OCI-LY3 (cell line): ENCODE measurements around the gene SOX12.
"Not testable (repeated sequence)": the region's sequence is repeated elsewhere in the genome, so short reads cannot be mapped to it uniquely, and the experiment has no call there.

Experiments used
- H2AFZ ChIP-seq: fragments of 200-600, 300-600 bp; shearing (Covaris generic); 2 replicates; pipeline ENCODE4 v1.6.0; 2014; ENCODE audit warnings: antibody characterized with exemption, low read depth, low read length
- H3K27ac ChIP-seq: fragments of 200-600, 300-600 bp; sonication (generic); 2 replicates; pipeline ENCODE4 v1.5.1; 2014; ENCODE audit warnings: mild to moderate bottlenecking, low read length, moderate library complexity, mixed read lengths
- H3K27me3 ChIP-seq: fragments of 200-600, 300-600 bp; sonication (generic); 2 replicates; pipeline ENCODE4 v1.6.1; 2014; ENCODE audit warnings: low read depth, low read length, mixed read lengths
- H3K36me3 ChIP-seq: fragments of 200-600, 300-600 bp; sonication (generic); replicated peaks from 2 replicates; pipeline ENCODE3; 2014; ENCODE audit warnings: low read depth, low read length, mixed read lengths
- H3K4me1 ChIP-seq: fragments of 300-600, 200-600 bp; sonication (generic); 2 replicates; pipeline ENCODE4 v1.6.1; 2014; ENCODE audit warnings: low read length, mixed read lengths
- H3K4me2 ChIP-seq: fragments of 200-600, 300-600 bp; sonication (generic); 2 replicates; pipeline ENCODE4 v1.6.1; 2014; ENCODE audit warnings: low read length, mixed read lengths
- H3K4me3 ChIP-seq: fragments of 300-600, 200-600 bp; sonication (generic); 2 replicates; pipeline ENCODE4 v1.5.1; 2014; ENCODE audit warnings: antibody characterized with exemption, mild to moderate bottlenecking, low read length, moderate library complexity
- H3K79me2 ChIP-seq: fragments of 300-600, 200-600 bp; shearing (Covaris generic); 2 replicates; pipeline ENCODE4 v1.6.1; 2014; ENCODE audit warnings: mild to moderate bottlenecking, low read length, mixed read lengths
- H3K9ac ChIP-seq: fragments of 300-600, 200-600 bp; shearing (Covaris generic); 2 replicates; pipeline ENCODE4 v1.6.0; 2014; ENCODE audit warnings: mild to moderate bottlenecking, low read length, moderate library complexity
- H3K9me3 ChIP-seq: fragments of 200-600, 300-600 bp; shearing (Covaris generic); 2 replicates; pipeline ENCODE4 v1.6.1; 2014; ENCODE audit warnings: low read length, mixed read lengths; ENCODE audit not compliant: insufficient read depth
- H4K20me1 ChIP-seq: fragments of 200-600, 300-600 bp; sonication (generic); 2 replicates; pipeline ENCODE4 v1.6.1; 2016; ENCODE audit warnings: low read length, mixed read lengths; ENCODE audit not compliant: insufficient read depth
- CTCF ChIP-seq: fragments of 200-600, 300-600 bp; sonication (generic); IDR thresholded peaks from 2 replicates; pipeline ENCODE4 v1.5.1; 2014; ENCODE audit warnings: antibody characterized with exemption, low read length, low read depth
- EZH2phosphoT487 ChIP-seq: fragments of 200-600 bp; shearing (Covaris generic); IDR thresholded peaks from 2 replicates; pipeline ENCODE4 v1.6.1; 2018; ENCODE audit warnings: antibody characterized with exemption, mixed run types, low read depth

SOX12 gene

DNA sequence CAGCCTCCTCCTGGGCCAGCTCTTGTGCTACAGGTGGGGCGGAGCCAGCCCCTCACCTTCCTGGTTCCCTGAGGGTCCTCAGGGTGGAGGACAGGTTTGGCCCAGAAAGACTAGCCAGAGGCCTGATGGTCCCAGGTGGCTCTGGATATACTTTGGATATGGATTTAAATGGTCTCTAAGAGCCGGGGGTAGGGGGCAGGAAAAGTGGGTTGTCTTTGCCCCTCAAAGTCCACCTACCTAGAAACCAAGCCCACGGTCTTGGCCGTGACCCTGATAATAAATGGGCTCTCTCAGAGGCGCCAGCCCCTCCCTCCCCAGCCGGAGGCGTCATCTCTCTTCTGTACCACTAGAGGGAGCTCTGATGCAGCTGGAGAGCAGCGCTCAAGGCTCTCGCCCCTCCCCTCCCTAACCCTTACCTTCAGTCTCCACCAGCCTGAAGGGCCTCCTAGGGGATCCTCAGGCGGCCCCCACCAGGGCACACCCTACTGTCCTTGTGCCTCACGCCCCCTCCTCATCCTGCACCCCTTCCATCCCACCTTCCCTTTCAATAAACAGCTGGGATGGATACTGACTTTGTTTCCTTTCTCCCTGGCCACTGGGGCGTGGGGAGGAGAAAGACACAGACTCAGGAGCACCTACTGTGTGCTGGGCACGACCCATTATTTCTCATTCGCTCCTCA lies 29.1 kb downstream of the SOX12 start:
- H3K27ac ChIP-seq = no peak overlapping the region
- no peak overlapping the region for H2AFZ ChIP-seq
- H3K36me3 ChIP-seq = no peaks in the 10 kb centered on the region
- no peaks in the 10 kb centered on the region for H3K27me3 ChIP-seq
- no peaks in the 10 kb centered on the region for H4K20me1 ChIP-seq
- no peak overlapping the region for H3K9ac ChIP-seq
- no peaks in the 10 kb centered on the region for H3K9me3 ChIP-seq
- H3K4me1 ChIP-seq = 0 out of 2 replicates have a peak, but pooled peaks cover 3% of the 10 kb centered on the region
- no peak overlapping the region for H3K4me3 ChIP-seq
- H3K79me2 ChIP-seq = no peaks in the 10 kb centered on the region
- no peak for TF ChIP-seq EZH2phosphoT487
- TF ChIP-seq CTCF = peak; percentile 97
- H3K4me2 ChIP-seq = no peak overlapping the region; the same call in 1 of the 2 replicates

GRCh38 chr20:356154-356553 lies 30.8 kb downstream of the SOX12 start:
- not testable (repeated sequence) for H3K79me2 ChIP-seq, H3K4me3 ChIP-seq, H3K27me3 ChIP-seq, H3K27ac ChIP-seq, H2AFZ ChIP-seq, H3K9me3 ChIP-seq, H3K4me1 ChIP-seq, H4K20me1 ChIP-seq, H3K4me2 ChIP-seq, H3K36me3 ChIP-seq, H3K9ac ChIP-seq

DNA sequence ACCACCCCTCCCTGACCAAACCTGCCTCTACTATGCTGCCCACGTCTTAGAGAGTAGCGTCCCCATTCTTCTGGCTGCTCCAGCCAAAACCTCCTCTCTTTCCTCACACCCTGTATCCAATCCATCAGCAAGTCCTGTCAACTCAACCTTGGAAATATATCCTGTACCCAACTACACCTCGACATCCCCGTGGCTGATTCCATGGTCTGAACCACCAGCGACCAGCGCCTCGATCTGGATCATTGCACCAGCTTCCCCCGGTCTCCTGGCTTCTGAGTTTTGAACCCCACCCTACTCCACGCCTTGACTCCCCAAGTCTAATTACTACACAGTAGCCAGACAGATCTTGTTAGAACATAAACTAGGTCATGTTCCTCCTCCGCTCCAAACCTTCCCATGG lies 31.4 kb downstream of the SOX12 start:
- Histone ChIP-seq H2AFZ (no peak overlapping the region), H3K27ac (no peak overlapping the region), H3K27me3 (peaks cover 8% of the 10 kb centered on the region), H3K9me3 (no peaks in the 10 kb centered on the region), H3K4me1 (peaks cover 12% of the 10 kb centered on the region), H3K79me2 (no peaks in the 10 kb centered on the region), H3K4me3 (no peak overlapping the region), H3K9ac (no peak overlapping the region), H3K4me2 (no peak overlapping the region), H4K20me1 (no peaks in the 10 kb centered on the region), H3K36me3 (no peaks in the 10 kb centered on the region)
- TF ChIP-seq EZH2phosphoT487 (no peak), CTCF (no peak)

DNA sequence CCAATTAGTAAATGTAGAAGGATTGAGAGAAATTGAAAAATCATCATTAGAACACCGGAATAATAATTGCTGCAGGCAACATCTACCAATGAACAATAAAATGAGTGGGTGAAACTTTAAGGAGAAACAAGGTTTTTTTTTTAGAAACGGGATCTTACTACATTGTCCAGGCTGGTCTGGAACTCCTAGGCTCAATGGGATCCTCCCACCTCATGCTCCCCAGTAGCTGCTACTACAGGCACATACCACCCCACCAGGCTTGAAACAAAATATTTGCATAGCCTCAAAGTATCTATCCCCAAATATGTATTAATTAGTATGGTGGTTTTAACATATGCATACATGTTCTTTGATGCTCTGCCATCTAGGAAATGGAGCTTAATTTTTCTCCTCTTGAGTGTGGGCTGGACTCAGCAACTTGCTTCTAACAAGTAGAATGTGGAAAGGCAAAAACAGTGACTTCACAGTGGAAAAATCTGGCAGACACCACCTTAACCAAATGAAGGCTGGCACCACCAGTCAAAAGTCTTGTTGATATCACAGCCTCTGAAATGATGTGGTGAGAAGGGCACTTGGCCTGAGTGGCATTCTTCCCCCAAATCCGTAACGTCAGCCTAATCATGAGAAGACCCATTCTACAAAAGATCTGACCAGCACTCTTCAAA lies 33.7 kb downstream of the SOX12 start:
- TF ChIP-seq EZH2phosphoT487 (no peak), CTCF (no peak)
- no peaks in the 10 kb centered on the region for H4K20me1 ChIP-seq
- no peaks in the 10 kb centered on the region for H3K79me2 ChIP-seq
- peaks cover 8% of the 10 kb centered on the region for H3K27me3 ChIP-seq
- no peaks in the 10 kb centered on the region for H3K9me3 ChIP-seq
- no peak overlapping the region for H3K4me2 ChIP-seq
- H3K27ac ChIP-seq = no peak overlapping the region
- no peak overlapping the region for H3K4me3 ChIP-seq
- peaks cover 18% of the 10 kb centered on the region for H3K4me1 ChIP-seq
- H3K36me3 ChIP-seq = no peaks in the 10 kb centered on the region
- no peak overlapping the region for H2AFZ ChIP-seq
- H3K9ac ChIP-seq = no peak overlapping the region
